K562 (cell line): ENCODE data around the gene ANO4. TPM values are rescaled to one million over a fixed set of nuclear protein-coding genes. Genes with fewer than 3 reads are reported as not detected.

Source experiments
- ATAC-seq: fragments of 200-7000 bp; cut with Tn5 transposase; 3 replicates; pipeline ENCODE4 v1.9.1; 2020; ENCODE audit warnings: moderate library complexity
- BruUV-seq: library from RNA; stranded (reverse); fragments of 400-500 nt; replicated peaks from 2 replicates; lab custom pipeline; 2021; lab: Mats Ljungman, UMichigan
- CTCF ChIA-PET: fragments of 300-600 bp; formaldehyde crosslinking; extraction: SDS; loops from one replicate; lab custom pipeline; 2021; ENCODE audit warnings: low intra/inter-chr PET ratio; lab: Yijun Ruan, JAX
- POLR2A ChIA-PET: fragments of 300-600, 350-650 bp; sonication (Branson Sonifier 250); formaldehyde crosslinking; extraction: SDS; loops from one replicate; lab custom pipeline; 2021; ENCODE audit warnings: antibody characterized with exemption, inconsistent platforms; lab: Yijun Ruan, JAX
- DNase-seq, 4 experiments: peaks; one replicate each; pipeline versions ENCODE4 v3.0.0 to v3.0.0-alpha.2; 2011 to 2018; ENCODE audit warnings: low spot score in 3 of 4, mixed read lengths in 3 of 4; ENCODE audit errors: extremely low read depth in 1 of 4
- FAIRE-seq: peaks from 2 replicates; lab custom pipeline; 2011; peaks lifted over from hg19 to GRCh38; lab: Jason Lieb, UNC
- H2AFZ ChIP-seq: 2 replicates; pipeline ENCODE4 v1.6.0; 2011; ENCODE audit warnings: low read depth, low read length, control low read depth, inconsistent platforms
- H3K27ac ChIP-seq: fragments of 200-600 bp; 3 replicates; pipeline ENCODE4 v1.8.0; 2011; ENCODE audit warnings: low read depth, mild to moderate bottlenecking, control low read depth, inconsistent platforms, low read length, moderate library complexity, mixed read lengths; ENCODE audit errors: extremely low read depth
- H3K27me3 ChIP-seq, 2 experiments: fragments of 300-600 bp in 1 of 2; 2 replicates in 1 of 2; 3 replicates in 1 of 2; pipeline versions ENCODE4 v1.6.0 to v1.8.0; 2011; ENCODE audit warnings: inconsistent platforms in 2 of 2, low read length in 2 of 2, mild to moderate bottlenecking in 1 of 2, mixed read lengths in 1 of 2, moderate library complexity in 1 of 2; ENCODE audit not compliant: control insufficient read depth in 2 of 2, insufficient read depth in 2 of 2
- H3K36me3 ChIP-seq: fragments of 300-600 bp; 3 replicates; pipeline ENCODE4 v1.8.0; 2011; ENCODE audit warnings: mild to moderate bottlenecking, low read length, inconsistent platforms; ENCODE audit not compliant: control insufficient read depth, insufficient read depth
- H3K4me1 ChIP-seq, 2 experiments: fragments of 200-600 bp in 1 of 2; replicated peaks in 1 of 2; 2 replicates in 1 of 2; 3 replicates in 1 of 2; pipeline versions ENCODE4 v1.5.1 to v1.8.0; 2011; ENCODE audit warnings: inconsistent platforms in 2 of 2, low read length in 2 of 2, mild to moderate bottlenecking in 1 of 2, mixed read lengths in 1 of 2, moderate library complexity in 1 of 2; ENCODE audit not compliant: control insufficient read depth in 2 of 2, insufficient read depth in 2 of 2
- H3K4me2 ChIP-seq: 2 replicates; pipeline ENCODE4 v1.6.1; 2011; ENCODE audit warnings: low read length, control low read depth, inconsistent platforms, mixed read lengths; ENCODE audit not compliant: insufficient read depth
- H3K4me3 ChIP-seq: fragments of 200-600 bp; sonication (generic), shearing (Covaris generic); 2 replicates; pipeline ENCODE4 v1.5.1; 2016; ENCODE audit warnings: control low read depth, inconsistent platforms
- H3K79me2 ChIP-seq: fragments of 200-600 bp; 3 replicates; pipeline ENCODE4 v1.8.0; 2011; ENCODE audit warnings: low read length, inconsistent platforms; ENCODE audit not compliant: control insufficient read depth, insufficient read depth
- H3K9ac ChIP-seq, 2 experiments: 2 replicates each; pipeline versions ENCODE4 v1.6.0 to v1.6.1; 2011; ENCODE audit warnings: low read depth in 2 of 2, low read length in 2 of 2, control low read depth in 1 of 2, inconsistent platforms in 1 of 2, mild to moderate bottlenecking in 1 of 2, mixed read lengths in 1 of 2; ENCODE audit not compliant: insufficient read depth in 1 of 2
- H3K9me1 ChIP-seq: one replicate; pipeline ENCODE4 v1.6.0; 2011; ENCODE audit warnings: inconsistent platforms, mild to moderate bottlenecking, low read length, moderate library complexity; ENCODE audit not compliant: control insufficient read depth, insufficient read depth
- H3K9me3 ChIP-seq: replicated peaks from 2 replicates; pipeline ENCODE4 v1.5.1; 2011; ENCODE audit warnings: low read depth, low read length, inconsistent platforms; ENCODE audit not compliant: control insufficient read depth, insufficient read depth
- H4K20me1 ChIP-seq: replicated peaks from 2 replicates; pipeline ENCODE4 v1.6.1; 2011; ENCODE audit warnings: low read length, inconsistent platforms, mixed read lengths; ENCODE audit not compliant: control insufficient read depth, insufficient read depth
- CHD1 ChIP-seq: fragments of 200-600 bp; sonication (generic); IDR thresholded peaks from one replicate; pipeline ENCODE4 v1.6.1; 2012; ENCODE audit warnings: mild to moderate bottlenecking, moderate library complexity, low read length, inconsistent platforms
- HLTF ChIP-seq: fragments of 450-650 bp; IDR thresholded peaks from 2 replicates; pipeline ENCODE4 v1.6.1; 2016
- HMG20B ChIP-seq: fragments of 250-450 bp; sonication (Bioruptor Pico); IDR thresholded peaks from 2 replicates; pipeline ENCODE4 v1.5.0; 2021; ENCODE audit warnings: mild to moderate bottlenecking
- HNRNPL ChIP-seq: fragments of 200-400 bp; formaldehyde crosslinking; IDR thresholded peaks from 2 replicates; pipeline ENCODE4 v1.6.1; 2017; ENCODE audit warnings: low read depth, mild to moderate bottlenecking, low read length
- LEF1 ChIP-seq: fragments of 450-650 bp; IDR thresholded peaks from 2 replicates; pipeline ENCODE4 v1.6.1; 2016; ENCODE audit warnings: mild to moderate bottlenecking
- MED1 ChIP-seq: sonication (generic); formaldehyde crosslinking; IDR thresholded peaks from 2 replicates; pipeline ENCODE4 v1.8.1; 2023; ENCODE audit warnings: missing genetic modification reagents, borderline replicate concordance
- MIER1 ChIP-seq: fragments of 450-650 bp; IDR thresholded peaks from 2 replicates; pipeline ENCODE4 v1.6.1; 2016; ENCODE audit warnings: antibody characterized with exemption, mild to moderate bottlenecking, low read depth
- MTA3 ChIP-seq: fragments of 450-650 bp; formaldehyde crosslinking; IDR thresholded peaks from 2 replicates; pipeline ENCODE4 v1.6.1; 2017; ENCODE audit warnings: mild to moderate bottlenecking, borderline replicate concordance
- NFRKB ChIP-seq: fragments of 450-650 bp; IDR thresholded peaks from 2 replicates; pipeline ENCODE4 v1.6.1; 2016; ENCODE audit warnings: low read depth
- SAP30 ChIP-seq: fragments of 200-600 bp; sonication (generic); IDR thresholded peaks from 2 replicates; pipeline ENCODE4 v1.6.1; 2012; ENCODE audit warnings: borderline replicate concordance, low read depth, mild to moderate bottlenecking, moderate library complexity, low read length, control low read depth, inconsistent platforms; ENCODE audit not compliant: insufficient read depth, poor library complexity, severe bottlenecking
- SETDB1 ChIP-seq: IDR thresholded peaks from one replicate; pipeline ENCODE4 v1.6.1; 2012; ENCODE audit warnings: low read length, control low read depth, inconsistent platforms
- SP1 ChIP-seq: sonication (generic); formaldehyde crosslinking; IDR thresholded peaks from 2 replicates; pipeline ENCODE4 v1.8.1; 2022; ENCODE audit warnings: mild to moderate bottlenecking, missing genetic modification reagents
- ZNF699 ChIP-seq: fragments of 250-450 bp; sonication (Bioruptor Pico); IDR thresholded peaks from 2 replicates; pipeline ENCODE4 v1.8.0; 2021; ENCODE audit warnings: mild to moderate bottlenecking, moderate library complexity; ENCODE audit not compliant: insufficient replicate concordance
- WGBS: fragments of 100-300 bp; shearing (Covaris generic); methylation state at CpG from one replicate; pipeline ENCODE4 v1.1.6; 2016; ENCODE audit warnings: low coverage, mixed read lengths; ENCODE audit not compliant: insufficient coverage; ENCODE audit errors: missing lambda C conversion rate; 5-methylcytosine and 5-hydroxymethylcytosine counted together
- in situ Hi-C: fragments of 300-500 bp; cut with MboI; formaldehyde crosslinking; loops from 4 replicates; pipeline ENCODE4 v1.15.0; 2018; ENCODE audit warnings: inconsistent platforms, mixed read lengths
- intact Hi-C: fragments of 100-400 bp; cut with micrococcal nuclease; formaldehyde crosslinking; loops from 2 replicates; pipeline ENCODE4 v1.14.2; 2022
- polyA plus RNA-seq, 8 experiments: library from polyadenylated mRNA; depleted of rRNA in 4 of 8; stranded (reverse) in 5 of 8; unstranded in 3 of 8; fragments of >200 nt; fragmentation: Nextera tagmentation in 2 of 8; fragmentation: Illumina TruSeq in 1 of 8; extraction: Ambion mirVana in 2 of 8; extraction: Trizol in 1 of 8; gene quantifications; 2 replicates each; pipeline versions ENCODE4 v1.2.1 to v1.2.3, GENCODE V29; 2011 to 2014; ENCODE audit warnings: inconsistent platforms in 1 of 8, missing spikeins in 1 of 8
- total RNA-seq, 7 experiments: library from RNA; depleted of rRNA in 6 of 7; stranded (reverse); fragments of >200 nt in 6 of 7; fragmentation: Illumina TruSeq in 2 of 7; extraction: Trizol in 2 of 7; gene quantifications; 2 replicates each; pipeline versions ENCODE4 v1.2.1 to v1.2.3, GENCODE V29; 2011 to 2021; ENCODE audit warnings: low replicate concordance in 1 of 7
- TF ChIP-seq, protein P1 (sequence below): sonication (generic); formaldehyde crosslinking; IDR thresholded peaks from 2 replicates; pipeline ENCODE4 v1.8.0; 2022; ENCODE audit warnings: missing genetic modification reagents, mild to moderate bottlenecking, borderline replicate concordance
- TF ChIP-seq, protein P2 (sequence below): fragments of 250-450 bp; sonication (Bioruptor Pico); IDR thresholded peaks from 2 replicates; pipeline ENCODE4 v1.8.0; 2021; ENCODE audit warnings: moderate library complexity, mild to moderate bottlenecking, inconsistent platforms
- TF ChIP-seq, protein P3 (sequence below): fragments of 450-650 bp; IDR thresholded peaks from 2 replicates; pipeline ENCODE4 v1.6.1; 2014; ENCODE audit warnings: low read depth, mild to moderate bottlenecking, moderate library complexity, borderline replicate concordance

The ANO4 gene
- total and polyA plus RNA-seq, 9 of the 15 experiments (the other 6 are each of a cell fraction or from before 2014, with no cell fraction given), result not detected

DNA sequence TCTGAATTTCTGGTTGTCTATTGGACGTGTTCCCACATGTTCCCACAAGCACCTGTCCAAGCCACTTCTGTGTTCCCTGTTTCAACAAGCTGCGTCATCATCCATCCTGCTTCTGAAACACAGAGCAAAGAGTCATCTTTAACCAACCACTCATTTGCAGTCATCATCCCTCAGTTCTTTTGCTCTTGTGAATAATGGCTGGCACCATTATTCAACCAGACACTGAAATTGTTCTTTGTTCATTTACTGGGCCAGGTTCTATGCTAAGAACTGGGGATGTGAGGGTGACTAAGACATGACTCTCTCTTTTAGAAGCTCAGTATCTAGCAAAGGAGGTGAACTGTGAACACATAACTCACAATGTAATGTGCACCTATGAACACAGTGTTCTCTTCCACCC is 40.7 kb upstream of the ANO4 start:
- Histone ChIP-seq H2AFZ (no peak overlapping the region), H4K20me1 (no peaks in the 10 kb centered on the region), H3K4me2 (no peak overlapping the region), H3K27ac (no peak overlapping the region), H3K9me1 (no peaks in the 10 kb centered on the region), H3K4me1 (no peaks in the 10 kb centered on the region), H3K9me3 (no peaks in the 10 kb centered on the region), H3K79me2 (no peaks in the 10 kb centered on the region), H3K9ac (no peak overlapping the region), H3K27me3 (no peaks in the 10 kb centered on the region), H3K36me3 (no peaks in the 10 kb centered on the region), H3K4me3 (no peak overlapping the region)
- in situ Hi-C loops, result no loop called here
- FAIRE-seq (no peak), ATAC-seq (no peak), DNase-seq (no peak)
- BruUV-seq, result no TSS peak
- WGBS, result 0% methylated on average over 2 of the region's 2 CpGs
- intact Hi-C loops, result no loop called here
- ChIA-PET POLR2A (no interaction called here), CTCF (no interaction called here)
- TF ChIP-seq ZNF699 (CRISPR knock-in tag) (no peak), HMG20B (CRISPR knock-in tag) (no peak)

DNA sequence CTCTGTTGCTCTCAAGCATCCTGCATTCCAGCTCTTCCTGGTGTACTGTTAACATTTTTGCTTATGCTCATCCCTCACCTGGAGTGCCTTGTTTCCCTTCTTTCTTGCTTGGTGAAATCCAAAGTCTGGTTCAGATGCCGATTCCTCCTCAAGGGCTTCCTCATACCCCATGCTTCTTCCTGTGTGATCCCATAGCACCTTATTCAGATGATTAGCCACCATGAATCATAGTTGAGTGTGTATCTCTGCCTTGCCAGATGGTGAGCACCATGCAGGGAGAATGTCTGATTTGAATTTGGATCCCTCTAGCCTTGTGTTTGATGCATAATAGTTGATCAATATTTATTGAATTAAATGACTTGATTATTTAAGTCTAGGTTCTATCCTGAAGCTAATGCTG is 39.4 kb upstream of the ANO4 start:
- Histone ChIP-seq H4K20me1 (no peaks in the 10 kb centered on the region), H3K36me3 (no peaks in the 10 kb centered on the region), H3K27me3 (no peaks in the 10 kb centered on the region), H3K9me3 (no peaks in the 10 kb centered on the region), H2AFZ (no peak overlapping the region), H3K79me2 (no peaks in the 10 kb centered on the region), H3K9me1 (no peaks in the 10 kb centered on the region), H3K4me3 (no peak overlapping the region), H3K4me1 (no peaks in the 10 kb centered on the region), H3K9ac (no peak overlapping the region), H3K4me2 (no peak overlapping the region), H3K27ac (no peak overlapping the region)
- in situ Hi-C loops (no loop called here), intact Hi-C loops (no loop called here)
- CTCF ChIA-PET, result no interaction called here
- WGBS, result 0% methylated on average over 1 of the region's 1 CpG
- BruUV-seq, result no TSS peak
- FAIRE-seq (no peak), ATAC-seq (no peak), DNase-seq (no peak)
- POLR2A ChIA-PET, result no interaction called here
- no peak for TF ChIP-seq NFRKB
- no peak for TF ChIP-seq HNRNPL
- TF ChIP-seq CHD1, result no peak
- TF ChIP-seq, protein P1, sequence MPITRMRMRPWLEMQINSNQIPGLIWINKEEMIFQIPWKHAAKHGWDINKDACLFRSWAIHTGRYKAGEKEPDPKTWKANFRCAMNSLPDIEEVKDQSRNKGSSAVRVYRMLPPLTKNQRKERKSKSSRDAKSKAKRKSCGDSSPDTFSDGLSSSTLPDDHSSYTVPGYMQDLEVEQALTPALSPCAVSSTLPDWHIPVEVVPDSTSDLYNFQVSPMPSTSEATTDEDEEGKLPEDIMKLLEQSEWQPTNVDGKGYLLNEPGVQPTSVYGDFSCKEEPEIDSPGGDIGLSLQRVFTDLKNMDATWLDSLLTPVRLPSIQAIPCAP, result no peak
- TF ChIP-seq LEF1, result no peak
- no peak for TF ChIP-seq SAP30
- TF ChIP-seq HLTF, result no peak
- TF ChIP-seq, protein P2, sequence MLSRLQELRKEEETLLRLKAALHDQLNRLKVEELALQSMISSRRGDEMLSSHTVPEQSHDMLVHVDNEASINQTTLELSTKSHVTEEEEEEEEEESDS (CRISPR knock-in tag), result no peak
- TF ChIP-seq SP1 (CRISPR knock-in tag), result no peak
- TF ChIP-seq MIER1, result no peak
- TF ChIP-seq MTA3, result no peak
- TF ChIP-seq MED1 (CRISPR knock-in tag), result no peak
- TF ChIP-seq SETDB1, result no peak
- TF ChIP-seq, protein P3, sequence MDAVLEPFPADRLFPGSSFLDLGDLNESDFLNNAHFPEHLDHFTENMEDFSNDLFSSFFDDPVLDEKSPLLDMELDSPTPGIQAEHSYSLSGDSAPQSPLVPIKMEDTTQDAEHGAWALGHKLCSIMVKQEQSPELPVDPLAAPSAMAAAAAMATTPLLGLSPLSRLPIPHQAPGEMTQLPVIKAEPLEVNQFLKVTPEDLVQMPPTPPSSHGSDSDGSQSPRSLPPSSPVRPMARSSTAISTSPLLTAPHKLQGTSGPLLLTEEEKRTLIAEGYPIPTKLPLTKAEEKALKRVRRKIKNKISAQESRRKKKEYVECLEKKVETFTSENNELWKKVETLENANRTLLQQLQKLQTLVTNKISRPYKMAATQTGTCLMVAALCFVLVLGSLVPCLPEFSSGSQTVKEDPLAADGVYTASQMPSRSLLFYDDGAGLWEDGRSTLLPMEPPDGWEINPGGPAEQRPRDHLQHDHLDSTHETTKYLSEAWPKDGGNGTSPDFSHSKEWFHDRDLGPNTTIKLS, result no peak
